ENCODE results near the gene LCLAT1.
A peak's percentile ranks its signal among the peaks of the same experiment; 100 is the strongest.

The LCLAT1 gene

GRCh38 chr2:30439296-30439695, 7.8 kb upstream of the LCLAT1 start:
- H3K9ac ChIP-seq (ENCODE audit: low read depth in 1 of 2, low read length in 2 of 2), result no peak overlapping the region
- no peaks in the 10 kb centered on the region for H3K36me3 ChIP-seq (ENCODE audit: control insufficient read depth in 2 of 2, insufficient read depth in 2 of 2, low read length in 2 of 2)
- no peaks in the 10 kb centered on the region for H3K4me1 ChIP-seq (ENCODE audit: control insufficient read depth in 2 of 2, insufficient read depth in 2 of 2, low read length in 2 of 2)
- no peak overlapping the region for H3K27ac ChIP-seq (ENCODE audit: low read depth in 2 of 2, low read length in 2 of 2)
- H3K9me3 ChIP-seq (ENCODE audit: control insufficient read depth in 2 of 2, low read length in 2 of 2), result no peaks in the 10 kb centered on the region
- no peak overlapping the region for H3K4me3 ChIP-seq (ENCODE audit: low read length in 2 of 2)
- H3K27me3 ChIP-seq (ENCODE audit: control insufficient read depth in 2 of 2, insufficient read depth in 2 of 2, low read length in 2 of 2), result no peaks in the 10 kb centered on the region

GRCh38 chr2:30439879-30440278, 7.2 kb upstream of the LCLAT1 start:
- Histone ChIP-seq H3K27me3 (ENCODE audit: control insufficient read depth in 2 of 2, insufficient read depth in 2 of 2, low read length in 2 of 2) (no peaks in the 10 kb centered on the region), H3K27ac (ENCODE audit: low read depth in 2 of 2, low read length in 2 of 2) (no peak overlapping the region), H3K9ac (ENCODE audit: low read depth in 1 of 2, low read length in 2 of 2) (no peak overlapping the region), H3K36me3 (ENCODE audit: control insufficient read depth in 2 of 2, insufficient read depth in 2 of 2, low read length in 2 of 2) (no peaks in the 10 kb centered on the region), H3K4me1 (ENCODE audit: control insufficient read depth in 2 of 2, insufficient read depth in 2 of 2, low read length in 2 of 2) (no peaks in the 10 kb centered on the region), H3K9me3 (ENCODE audit: control insufficient read depth in 2 of 2, low read length in 2 of 2) (no peaks in the 10 kb centered on the region), H3K4me3 (ENCODE audit: low read length in 2 of 2) (no peak overlapping the region)

- H3K9me3 ChIP-seq (ENCODE audit: control insufficient read depth in 2 of 2, low read length in 2 of 2), result no peaks in the 10 kb centered on the region
- no peak overlapping the region for H3K4me3 ChIP-seq (ENCODE audit: low read length in 2 of 2)
- no peak overlapping the region for H3K27ac ChIP-seq (ENCODE audit: low read depth in 2 of 2, low read length in 2 of 2)
- no peaks in the 10 kb centered on the region for H3K4me1 ChIP-seq (ENCODE audit: control insufficient read depth in 2 of 2, insufficient read depth in 2 of 2, low read length in 2 of 2)
- no peak overlapping the region for H3K9ac ChIP-seq (ENCODE audit: low read depth in 1 of 2, low read length in 2 of 2)
- no peaks in the 10 kb centered on the region for H3K36me3 ChIP-seq (ENCODE audit: control insufficient read depth in 2 of 2, insufficient read depth in 2 of 2, low read length in 2 of 2)
- H3K27me3 ChIP-seq (ENCODE audit: control insufficient read depth in 2 of 2, insufficient read depth in 2 of 2, low read length in 2 of 2), result no peaks in the 10 kb centered on the region
Measured at GRCh38 chr2:30441023-30441422, 6.0 kb upstream of the LCLAT1 start.

GRCh38 chr2:30443081-30443480, 4.0 kb upstream of the LCLAT1 start:
- no peak overlapping the region for H3K4me3 ChIP-seq (ENCODE audit: low read length in 2 of 2)
- H3K9me3 ChIP-seq (ENCODE audit: control insufficient read depth in 2 of 2, low read length in 2 of 2), result no peaks in the 10 kb centered on the region
- no peak overlapping the region for H3K27ac ChIP-seq (ENCODE audit: low read depth in 2 of 2, low read length in 2 of 2)
- no peaks in the 10 kb centered on the region for H3K27me3 ChIP-seq (ENCODE audit: control insufficient read depth in 2 of 2, insufficient read depth in 2 of 2, low read length in 2 of 2)
- H3K4me1 ChIP-seq (ENCODE audit: control insufficient read depth in 2 of 2, insufficient read depth in 2 of 2, low read length in 2 of 2), result peaks cover 4 to 5% of the 10 kb centered on the region in 2 donors
- H3K9ac ChIP-seq (ENCODE audit: low read depth in 1 of 2, low read length in 2 of 2), result no peak overlapping the region
- no peaks in the 10 kb centered on the region for H3K36me3 ChIP-seq (ENCODE audit: control insufficient read depth in 2 of 2, insufficient read depth in 2 of 2, low read length in 2 of 2)

- Histone ChIP-seq H3K27me3 (ENCODE audit: control insufficient read depth in 2 of 2, insufficient read depth in 2 of 2, low read length in 2 of 2) (no peaks in the 10 kb centered on the region), H3K9me3 (ENCODE audit: control insufficient read depth in 2 of 2, low read length in 2 of 2) (no peaks in the 10 kb centered on the region), H3K36me3 (ENCODE audit: control insufficient read depth in 2 of 2, insufficient read depth in 2 of 2, low read length in 2 of 2) (no peaks in the 10 kb centered on the region), H3K27ac (ENCODE audit: low read depth in 2 of 2, low read length in 2 of 2) (no peak overlapping the region), H3K4me1 (ENCODE audit: control insufficient read depth in 2 of 2, insufficient read depth in 2 of 2, low read length in 2 of 2) (peaks cover 5 to 7% of the 10 kb centered on the region in 2 donors), H3K9ac (ENCODE audit: low read depth in 1 of 2, low read length in 2 of 2) (no peak overlapping the region), H3K4me3 (ENCODE audit: low read length in 2 of 2) (no peak overlapping the region)
Measured at GRCh38 chr2:30444273-30444672, 2.8 kb upstream of the LCLAT1 start.

GRCh38 chr2:30445266-30445821, 1.7 kb upstream of the LCLAT1 start:
- H3K36me3 ChIP-seq (ENCODE audit: control insufficient read depth in 2 of 2, insufficient read depth in 2 of 2, low read length in 2 of 2), result no peaks in the 10 kb centered on the region
- no peaks in the 10 kb centered on the region for H3K27me3 ChIP-seq (ENCODE audit: control insufficient read depth in 2 of 2, insufficient read depth in 2 of 2, low read length in 2 of 2)
- H3K4me1 ChIP-seq (ENCODE audit: control insufficient read depth in 2 of 2, insufficient read depth in 2 of 2, low read length in 2 of 2), result peaks cover 10 to 11% of the 10 kb centered on the region in 2 donors
- no peak overlapping the region for H3K4me3 ChIP-seq (ENCODE audit: low read length in 2 of 2)
- H3K27ac ChIP-seq (ENCODE audit: low read depth in 2 of 2, low read length in 2 of 2), result no peak overlapping the region
- H3K9ac ChIP-seq (ENCODE audit: low read depth in 1 of 2, low read length in 2 of 2), result no peak overlapping the region
- H3K9me3 ChIP-seq (ENCODE audit: control insufficient read depth in 2 of 2, low read length in 2 of 2), result no peaks in the 10 kb centered on the region

- Histone ChIP-seq H3K4me1 (ENCODE audit: control insufficient read depth in 2 of 2, insufficient read depth in 2 of 2, low read length in 2 of 2) (peaks cover 10 to 11% of the 10 kb centered on the region in 2 donors), H3K4me3 (ENCODE audit: low read length in 2 of 2) (peak overlapping the region; percentile 92 to 98), H3K27me3 (ENCODE audit: control insufficient read depth in 2 of 2, insufficient read depth in 2 of 2, low read length in 2 of 2) (no peaks in the 10 kb centered on the region), H3K36me3 (ENCODE audit: control insufficient read depth in 2 of 2, insufficient read depth in 2 of 2, low read length in 2 of 2) (no peaks in the 10 kb centered on the region), H3K27ac (ENCODE audit: low read depth in 2 of 2, low read length in 2 of 2) (peak overlapping the region; percentile 70 to 74), H3K9me3 (ENCODE audit: control insufficient read depth in 2 of 2, low read length in 2 of 2) (no peaks in the 10 kb centered on the region), H3K9ac (ENCODE audit: low read depth in 1 of 2, low read length in 2 of 2) (peak overlapping the region; percentile 86 to 92)
Measured at GRCh38 chr2:30446602-30447148, 371 bp upstream of the LCLAT1 start.

- no peaks in the 10 kb centered on the region for H3K27me3 ChIP-seq (ENCODE audit: control insufficient read depth in 2 of 2, insufficient read depth in 2 of 2, low read length in 2 of 2)
- H3K9me3 ChIP-seq (ENCODE audit: control insufficient read depth in 2 of 2, low read length in 2 of 2), result no peaks in the 10 kb centered on the region
- H3K36me3 ChIP-seq (ENCODE audit: control insufficient read depth in 2 of 2, insufficient read depth in 2 of 2, low read length in 2 of 2), result no peaks in the 10 kb centered on the region
- no peak overlapping the region for H3K27ac ChIP-seq (ENCODE audit: low read depth in 2 of 2, low read length in 2 of 2)
- peaks cover 10 to 11% of the 10 kb centered on the region in 2 donors for H3K4me1 ChIP-seq (ENCODE audit: control insufficient read depth in 2 of 2, insufficient read depth in 2 of 2, low read length in 2 of 2)
- peak overlapping the region in 1 of 2 donors; percentile 92 for H3K4me3 ChIP-seq (ENCODE audit: low read length in 2 of 2)
- H3K9ac ChIP-seq (ENCODE audit: low read depth in 1 of 2, low read length in 2 of 2), result peak overlapping the region in 1 of 2 donors; percentile 86
Measured at GRCh38 chr2:30448308-30448707, 1.3 kb downstream of the LCLAT1 start.

- no peaks in the 10 kb centered on the region for H3K36me3 ChIP-seq (ENCODE audit: control insufficient read depth in 2 of 2, insufficient read depth in 2 of 2, low read length in 2 of 2)
- no peak overlapping the region for H3K4me3 ChIP-seq (ENCODE audit: low read length in 2 of 2)
- no peaks in the 10 kb centered on the region for H3K27me3 ChIP-seq (ENCODE audit: control insufficient read depth in 2 of 2, insufficient read depth in 2 of 2, low read length in 2 of 2)
- H3K9ac ChIP-seq (ENCODE audit: low read depth in 1 of 2, low read length in 2 of 2), result no peak overlapping the region
- H3K4me1 ChIP-seq (ENCODE audit: control insufficient read depth in 2 of 2, insufficient read depth in 2 of 2, low read length in 2 of 2), result peaks cover 10 to 11% of the 10 kb centered on the region in 2 donors
- H3K27ac ChIP-seq (ENCODE audit: low read depth in 2 of 2, low read length in 2 of 2), result no peak overlapping the region
- no peaks in the 10 kb centered on the region for H3K9me3 ChIP-seq (ENCODE audit: control insufficient read depth in 2 of 2, low read length in 2 of 2)
Measured at GRCh38 chr2:30448866-30449265, 1.8 kb downstream of the LCLAT1 start.

GRCh38 chr2:30450025-30450424, 3.0 kb downstream of the LCLAT1 start:
- Histone ChIP-seq H3K4me3 (ENCODE audit: low read length in 2 of 2) (no peak overlapping the region), H3K27ac (ENCODE audit: low read depth in 2 of 2, low read length in 2 of 2) (no peak overlapping the region), H3K4me1 (ENCODE audit: control insufficient read depth in 2 of 2, insufficient read depth in 2 of 2, low read length in 2 of 2) (peaks cover 11 to 12% of the 10 kb centered on the region in 2 donors), H3K9me3 (ENCODE audit: control insufficient read depth in 2 of 2, low read length in 2 of 2) (no peaks in the 10 kb centered on the region), H3K9ac (ENCODE audit: low read depth in 1 of 2, low read length in 2 of 2) (no peak overlapping the region), H3K27me3 (ENCODE audit: control insufficient read depth in 2 of 2, insufficient read depth in 2 of 2, low read length in 2 of 2) (no peaks in the 10 kb centered on the region), H3K36me3 (ENCODE audit: control insufficient read depth in 2 of 2, insufficient read depth in 2 of 2, low read length in 2 of 2) (no peaks in the 10 kb centered on the region)
